ENCODE data around the gene UVSSA. TPM values are rescaled to one million over a fixed set of nuclear protein-coding genes. Genes with fewer than 3 reads are reported as not detected.

UVSSA gene
- total RNA-seq, 1 donor from 2014 or later = 33.9 TPM

- Mint-ChIP-seq H3K27ac (ENCODE audit: unreplicated experiment) (no peak overlapping the region), H3K9me3 (ENCODE audit: unreplicated experiment) (peaks cover 3% of the 10 kb centered on the region), H3K4me3 (ENCODE audit: unreplicated experiment) (no peak overlapping the region), H3K36me3 (ENCODE audit: unreplicated experiment) (peaks cover 15% of the 10 kb centered on the region), H3K27me3 (ENCODE audit: unreplicated experiment) (peaks cover 1% of the 10 kb centered on the region), H3K4me1 (ENCODE audit: low read depth, unreplicated experiment) (peaks cover 1% of the 10 kb centered on the region)
- DNase-seq = peak; percentile 6
- no peak for TF ChIP-seq CTCF (IDR thresholded peaks at IDR 0.05; ENCODE audit: partially characterized antibody, unreplicated experiment)
Measured at GRCh38 chr4:1376391-1376840, 29.4 kb downstream of the UVSSA start.

- Mint-ChIP-seq H3K9me3 (ENCODE audit: unreplicated experiment) (peaks cover 5% of the 10 kb centered on the region), H3K36me3 (ENCODE audit: unreplicated experiment) (peaks cover 14% of the 10 kb centered on the region), H3K27me3 (ENCODE audit: unreplicated experiment) (peaks cover 3% of the 10 kb centered on the region), H3K27ac (ENCODE audit: unreplicated experiment) (no peak overlapping the region), H3K4me1 (ENCODE audit: low read depth, unreplicated experiment) (peaks cover 6% of the 10 kb centered on the region), H3K4me3 (ENCODE audit: unreplicated experiment) (no peak overlapping the region)
- peak; percentile 31 for DNase-seq
- no peak for TF ChIP-seq CTCF (IDR thresholded peaks at IDR 0.05; ENCODE audit: partially characterized antibody, unreplicated experiment)
Measured at GRCh38 chr4:1376841-1377605, 30.0 kb downstream of the UVSSA start.

- no peak for TF ChIP-seq CTCF (IDR thresholded peaks at IDR 0.05; ENCODE audit: partially characterized antibody, unreplicated experiment)
- peaks cover 11% of the 10 kb centered on the region for H3K4me1 Mint-ChIP-seq (ENCODE audit: low read depth, unreplicated experiment)
Measured at GRCh38 chr4:1377606-1378261, 30.7 kb downstream of the UVSSA start.

GRCh38 chr4:1378559-1379231 is 31.7 kb downstream of the UVSSA start:
- Mint-ChIP-seq H3K4me1 (ENCODE audit: low read depth, unreplicated experiment) (peaks cover 11% of the 10 kb centered on the region), H3K9me3 (ENCODE audit: unreplicated experiment) (peaks cover 5% of the 10 kb centered on the region), H3K27me3 (ENCODE audit: unreplicated experiment) (peaks cover 3% of the 10 kb centered on the region), H3K27ac (ENCODE audit: unreplicated experiment) (no peak overlapping the region), H3K4me3 (ENCODE audit: unreplicated experiment) (no peak overlapping the region), H3K36me3 (ENCODE audit: unreplicated experiment) (peaks cover 3% of the 10 kb centered on the region)
- no peak for TF ChIP-seq CTCF (IDR thresholded peaks at IDR 0.05; ENCODE audit: partially characterized antibody, unreplicated experiment)
- DNase-seq = peak; percentile 7

More at GRCh38 chr4:1377606-1378261, 30.7 kb downstream of the UVSSA start:
- Mint-ChIP-seq H3K9me3 (ENCODE audit: unreplicated experiment) (peaks cover 5% of the 10 kb centered on the region), H3K36me3 (ENCODE audit: unreplicated experiment) (peaks cover 13% of the 10 kb centered on the region), H3K4me3 (ENCODE audit: unreplicated experiment) (no peak overlapping the region), H3K27ac (ENCODE audit: unreplicated experiment) (no peak overlapping the region), H3K27me3 (ENCODE audit: unreplicated experiment) (peaks cover 3% of the 10 kb centered on the region)
- DNase-seq = peak; percentile 8

Data from glutamatergic neuron (in vitro differentiated cells).